GM20000 (cell line): Measurements from ENCODE around the gene ENTR1.

Experiments used
- DNase-seq: peaks from one replicate; pipeline ENCODE4 v3.0.0; 2012; ENCODE audit warnings: low spot score
- CTCF ChIP-seq: IDR thresholded peaks from 2 replicates; pipeline ENCODE4 v1.5.1; 2012; ENCODE audit warnings: mild to moderate bottlenecking, control low read depth; ENCODE audit errors: extremely low read depth, missing control alignments

Gene ENTR1

GRCh38 chr9:136371533-136371880 is 38.9 kb downstream of the ENTR1 start:
- DNase-seq = no peak
- TF ChIP-seq CTCF = no peak

GRCh38 chr9:136370687-136371532 is 39.5 kb downstream of the ENTR1 start:
- TF ChIP-seq CTCF = no peak
- no peak for DNase-seq

GRCh38 chr9:136370037-136370436 is 40.4 kb downstream of the ENTR1 start:
- DNase-seq = no peak
- no peak for TF ChIP-seq CTCF

- DNase-seq = no peak
- no peak for TF ChIP-seq CTCF
These were observed 42.2 kb downstream of the ENTR1 start for GRCh38 chr9:136368190-136368589.

GRCh38 chr9:136367296-136368145 is 42.9 kb downstream of the ENTR1 start:
- no peak for DNase-seq
- no peak for TF ChIP-seq CTCF

GRCh38 chr9:136366826-136367225 is 43.6 kb downstream of the ENTR1 start:
- TF ChIP-seq CTCF = no peak
- no peak for DNase-seq

GRCh38 chr9:136365775-136366222 is 44.6 kb downstream of the ENTR1 start:
- TF ChIP-seq CTCF = no peak
- no peak for DNase-seq
